IPS-NIHi7 (cell line): ENCODE data around the gene NOL7.

Source experiments
- DNase-seq: peaks from one replicate; pipeline ENCODE4 v3.0.0; 2012; ENCODE audit warnings: mixed read lengths; ENCODE audit errors: extremely low spot score

The NOL7 gene

DNA sequence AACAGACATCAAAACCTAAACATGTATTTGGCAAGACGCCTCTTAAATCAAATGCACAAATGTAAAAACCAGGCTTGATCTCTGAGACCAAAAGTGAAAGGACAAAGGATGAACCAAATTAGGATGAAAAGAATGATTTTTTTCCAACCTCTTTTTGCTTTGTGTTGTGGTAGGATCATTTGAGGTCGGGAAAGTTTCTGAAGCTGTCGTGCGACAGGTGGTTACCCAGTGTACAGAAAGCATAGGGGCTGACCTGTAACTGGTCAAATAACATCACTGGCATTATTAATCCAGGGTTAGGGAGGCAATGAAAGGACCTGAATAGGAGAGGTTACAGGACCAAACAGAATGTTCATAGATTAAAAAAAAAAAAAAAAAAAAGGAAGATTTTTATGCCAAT, 18.1 kb upstream of the NOL7 start:
- no peak for DNase-seq

- no peak for DNase-seq
Observed at GRCh38 chr6:13600036-13600435, 15.1 kb upstream of the NOL7 start.

DNA sequence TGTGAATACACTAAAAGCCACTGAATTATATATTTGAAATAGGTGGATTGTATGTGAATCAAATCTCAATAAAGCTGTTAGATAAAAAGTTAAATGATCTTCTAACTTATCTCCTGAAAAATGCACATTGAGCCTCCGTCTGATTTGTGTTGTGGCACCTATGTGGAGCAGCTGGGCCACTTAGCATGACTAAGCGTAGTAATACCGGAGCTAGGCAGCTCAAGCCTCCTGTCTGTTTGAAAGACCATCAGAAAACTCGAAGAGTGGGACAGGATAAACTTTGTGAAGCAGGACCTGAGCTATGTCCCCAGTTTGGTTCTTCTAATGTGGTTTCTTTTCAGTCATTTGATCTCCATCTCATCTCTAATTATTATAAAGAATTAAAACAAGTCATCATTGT, 11.0 kb upstream of the NOL7 start:
- no peak for DNase-seq

DNA sequence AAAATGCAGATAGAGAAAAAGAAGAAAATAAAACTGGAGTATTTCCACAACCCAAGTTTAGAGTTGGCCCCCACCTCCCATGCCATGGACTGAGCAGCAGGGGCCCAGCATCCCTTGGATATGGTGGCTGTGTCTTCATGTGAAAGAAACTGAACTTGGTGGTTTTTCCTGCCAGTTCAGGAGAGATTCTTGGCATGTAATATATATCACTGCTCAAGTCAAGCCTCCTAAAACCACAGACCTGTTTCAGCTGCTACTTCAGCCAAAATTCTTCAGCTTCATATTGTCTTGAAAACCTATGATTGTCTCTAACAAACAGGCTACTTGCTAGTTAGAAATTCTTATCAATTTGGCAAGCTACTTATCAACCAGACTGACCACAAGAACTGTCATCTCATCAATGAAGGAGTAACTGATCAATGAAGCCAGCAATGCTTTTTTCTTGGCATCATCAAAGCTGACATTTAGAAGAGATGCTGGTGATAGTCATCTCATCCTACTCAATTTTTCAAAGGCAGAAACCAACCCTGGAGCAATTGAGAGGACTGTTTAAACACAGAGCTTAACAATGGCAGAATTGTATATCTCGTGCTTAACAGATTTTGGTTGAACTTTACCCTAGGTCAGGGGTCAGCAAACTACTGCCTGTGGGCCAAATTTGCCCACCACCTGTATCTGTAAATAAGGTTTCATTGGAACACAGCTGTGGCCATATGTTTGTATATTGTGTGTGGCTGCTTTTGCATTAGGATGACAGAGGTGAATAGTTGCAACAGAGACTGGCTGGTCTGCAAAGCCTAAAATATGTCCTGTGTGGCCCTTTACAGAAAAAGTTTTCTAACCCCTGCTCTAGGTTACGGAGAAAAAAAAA, 10.4 kb upstream of the NOL7 start:
- no peak for DNase-seq

GRCh38 chr6:13605634-13606033, 9.5 kb upstream of the NOL7 start:
- DNase-seq: no peak

GRCh38 chr6:13611715-13612114, 3.4 kb upstream of the NOL7 start:
- DNase-seq: no peak

DNA sequence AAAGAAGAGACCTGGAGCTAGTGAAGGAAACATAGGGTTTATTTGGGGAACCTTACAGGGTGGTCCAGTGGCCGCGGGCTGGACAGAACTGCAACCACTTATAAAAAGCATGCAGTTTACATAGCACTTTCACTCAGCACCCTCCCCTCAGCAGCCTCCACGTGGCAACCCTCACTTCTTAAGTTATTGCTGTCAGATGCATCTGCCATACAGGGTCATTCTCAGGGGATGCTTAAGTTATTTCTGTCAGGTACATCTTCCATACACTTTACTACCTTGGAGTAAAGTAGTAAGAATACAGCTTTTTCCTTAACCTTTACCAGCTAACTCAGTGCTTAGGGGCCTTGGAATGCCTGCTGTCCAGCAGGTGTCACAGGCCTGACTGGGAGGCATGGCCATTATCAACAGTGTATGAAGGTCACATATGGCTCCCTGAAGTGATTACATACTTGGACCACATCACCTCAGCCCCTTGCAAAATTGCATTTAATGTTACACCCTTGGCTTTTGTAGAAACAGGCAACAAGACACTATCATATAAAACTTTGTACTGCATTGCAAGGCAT, 2.0 kb upstream of the NOL7 start:
- DNase-seq: no peak

DNA sequence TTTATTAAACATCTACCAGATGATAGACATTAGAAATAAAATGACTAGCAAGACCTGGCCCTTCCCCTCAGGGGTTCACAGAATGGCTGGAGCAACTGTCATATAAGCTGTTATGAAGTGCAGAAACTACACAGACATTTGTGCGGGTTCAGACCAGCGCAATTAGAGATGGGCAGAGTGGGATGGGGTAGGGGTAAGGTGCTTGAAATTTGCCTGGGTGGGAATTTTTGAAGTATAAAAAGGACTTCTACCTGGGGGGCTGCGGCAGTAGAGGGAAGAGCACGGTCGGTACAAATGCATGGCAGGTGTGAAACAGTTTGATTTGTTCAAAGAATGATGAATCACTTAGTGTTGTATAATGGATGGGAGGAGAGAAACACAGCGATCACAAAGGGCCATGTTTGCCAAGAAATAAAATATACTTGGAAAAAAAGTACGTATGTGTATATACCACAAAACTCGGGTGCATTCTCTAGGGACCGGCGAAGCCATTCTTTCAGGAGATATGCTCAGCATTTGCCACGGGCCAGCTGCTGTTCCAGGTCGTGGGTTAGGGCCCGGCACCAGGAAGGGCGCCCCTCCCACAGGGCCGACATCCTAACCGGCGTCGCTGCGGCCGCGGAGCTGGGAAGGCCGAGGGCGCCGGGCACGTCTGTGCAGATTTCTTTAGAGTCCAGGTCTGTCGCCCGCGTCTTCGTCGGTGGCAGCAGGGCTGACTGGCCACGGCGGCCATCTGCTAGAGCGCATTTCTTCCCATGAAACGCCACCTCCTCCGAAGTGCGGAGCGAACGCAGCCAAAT, 809 bp upstream of the NOL7 start:
- DNase-seq: peak; percentile 57

GRCh38 chr6:13615792-13616120, 621 bp downstream of the NOL7 start:
- peak; percentile 31 for DNase-seq

DNA sequence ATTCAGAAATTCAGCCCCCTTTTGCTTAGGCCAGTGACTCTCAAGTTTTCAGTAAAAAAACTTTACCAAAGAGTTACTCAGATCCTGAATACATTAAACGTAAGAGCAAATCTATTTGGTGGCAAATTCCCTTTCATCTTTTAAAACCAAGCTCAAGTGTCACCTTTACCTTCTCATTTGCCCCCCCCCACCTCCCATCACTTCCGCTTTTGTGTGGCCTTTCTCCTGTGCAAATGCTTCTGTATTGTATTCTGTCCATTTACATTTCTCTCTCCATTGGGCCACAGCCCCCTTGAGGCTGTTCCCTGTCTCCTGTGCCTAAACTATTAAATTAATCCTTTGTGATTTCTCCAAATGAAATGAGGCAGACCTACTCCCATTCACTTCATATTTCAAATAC, 1.9 kb downstream of the NOL7 start:
- no peak for DNase-seq

GRCh38 chr6:13624871-13625288, 9.7 kb downstream of the NOL7 start:
- DNase-seq: peak; percentile 76

GRCh38 chr6:13629459-13630116, 14.5 kb downstream of the NOL7 start:
- no peak for DNase-seq

GRCh38 chr6:13630499-13630898, 15.4 kb downstream of the NOL7 start:
- no peak for DNase-seq

DNA sequence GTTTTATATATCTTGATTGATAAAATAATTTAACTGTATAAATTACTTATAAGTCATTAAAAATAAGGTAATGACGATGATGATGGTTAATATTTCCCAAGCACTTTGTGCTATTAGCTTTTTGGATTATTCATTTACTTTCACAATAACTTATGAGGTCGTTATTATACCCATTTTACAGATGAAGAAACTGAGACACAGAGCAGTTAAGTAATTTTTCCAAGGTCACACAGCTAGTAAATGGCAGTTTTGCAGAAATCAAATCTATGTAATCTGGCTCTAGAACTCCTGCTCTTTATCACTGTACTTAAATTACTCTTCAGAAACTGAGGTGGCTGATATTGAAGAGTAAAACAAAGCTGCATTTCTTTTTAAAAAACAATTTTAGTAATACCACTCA, 18.2 kb downstream of the NOL7 start:
- DNase-seq: no peak

- DNase-seq: no peak
Observed at GRCh38 chr6:13635948-13636658, 21.0 kb downstream of the NOL7 start.

- DNase-seq: no peak
Observed at GRCh38 chr6:13638014-13638413, 22.9 kb downstream of the NOL7 start.

DNA sequence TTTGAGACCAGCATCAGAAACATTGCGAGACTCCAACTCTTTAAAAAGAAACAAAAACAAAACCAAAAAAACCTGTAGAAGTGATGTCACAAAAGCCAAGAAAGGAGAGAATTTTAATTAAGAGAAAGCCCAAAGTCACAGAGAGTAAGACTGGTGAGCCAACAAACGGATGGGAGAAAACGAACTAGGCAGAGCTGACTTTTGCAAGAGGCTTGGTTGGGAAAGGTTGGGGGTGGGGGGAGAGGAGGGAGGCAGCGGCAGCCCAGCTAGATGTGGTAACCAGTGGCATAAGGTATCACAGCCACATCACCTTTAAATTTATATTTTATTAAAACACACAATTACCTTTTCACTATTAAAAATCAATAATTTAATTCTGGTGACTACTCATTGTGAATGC, 23.5 kb downstream of the NOL7 start:
- no peak for DNase-seq

DNA sequence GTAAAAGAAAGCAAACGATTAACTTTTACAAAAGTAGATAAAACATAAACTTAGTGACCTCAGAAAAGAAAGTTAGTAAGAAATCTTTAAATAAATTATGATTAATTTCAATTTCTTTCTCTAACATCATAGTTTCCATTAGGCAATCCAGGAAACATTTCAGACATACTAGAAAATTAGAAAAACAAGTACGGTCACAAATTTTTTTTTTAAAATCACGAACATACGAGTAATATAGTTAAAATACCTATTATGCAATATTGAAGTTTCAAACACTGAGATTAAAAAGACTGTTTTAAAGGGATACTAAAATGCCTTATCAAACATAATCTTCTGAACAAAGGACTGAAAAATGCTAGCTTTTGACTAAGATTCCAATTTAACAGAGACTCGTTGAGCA, 26.2 kb downstream of the NOL7 start:
- no peak for DNase-seq

DNA sequence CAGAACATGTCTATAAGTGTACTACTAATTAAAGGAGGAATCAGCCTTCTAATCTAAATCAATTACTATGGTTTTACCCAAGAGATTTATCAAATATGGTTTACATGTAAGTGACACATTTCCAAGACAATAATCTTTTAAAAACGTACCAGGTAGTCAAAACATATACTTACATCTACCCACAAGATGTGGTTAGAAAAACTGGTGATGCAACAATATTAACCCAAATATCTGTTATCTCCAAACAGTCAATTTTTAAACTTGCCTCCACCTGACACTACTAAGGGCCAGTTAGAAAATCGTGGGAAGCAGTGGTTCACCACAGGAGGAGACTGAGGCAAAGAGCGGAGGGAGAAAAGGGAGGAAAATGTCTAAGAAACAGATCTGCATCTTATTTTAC, 28.0 kb downstream of the NOL7 start:
- no peak for DNase-seq

- no peak for DNase-seq
Observed at GRCh38 chr6:13648850-13649249, 33.7 kb downstream of the NOL7 start.

- DNase-seq: no peak
Observed at GRCh38 chr6:13649393-13649792, 34.3 kb downstream of the NOL7 start.

- no peak for DNase-seq
Observed at GRCh38 chr6:13653296-13653695, 38.2 kb downstream of the NOL7 start.
